Suprapubic skin (tissue), 3 donors: ENCODE measurements around the gene HNF1B.

Experiments
- EP300 ChIP-seq: sonication (generic); formaldehyde crosslinking; IDR thresholded peaks from one replicate; pipeline ENCODE4 v1.6.1; 2017; ENCODE audit warnings: antibody characterized with exemption
- POLR2A ChIP-seq, 2 donors: fragments of 450-650 bp; IDR thresholded peaks; one replicate each; pipeline ENCODE4 v1.6.1; 2017; ENCODE audit warnings: antibody characterized with exemption in 2 of 2, mild to moderate bottlenecking in 2 of 2, moderate library complexity in 2 of 2
- TF ChIP-seq, protein P1 (sequence below), 2 donors: fragments of 200-600 bp in 1 of 2; fragments of 450-650 bp in 1 of 2; sonication (generic) in 1 of 2; IDR thresholded peaks; one replicate each; pipeline ENCODE4 v1.5.1; 2016 to 2019; ENCODE audit warnings: antibody characterized with exemption in 2 of 2, mild to moderate bottlenecking in 1 of 2, moderate library complexity in 1 of 2

DNA sequence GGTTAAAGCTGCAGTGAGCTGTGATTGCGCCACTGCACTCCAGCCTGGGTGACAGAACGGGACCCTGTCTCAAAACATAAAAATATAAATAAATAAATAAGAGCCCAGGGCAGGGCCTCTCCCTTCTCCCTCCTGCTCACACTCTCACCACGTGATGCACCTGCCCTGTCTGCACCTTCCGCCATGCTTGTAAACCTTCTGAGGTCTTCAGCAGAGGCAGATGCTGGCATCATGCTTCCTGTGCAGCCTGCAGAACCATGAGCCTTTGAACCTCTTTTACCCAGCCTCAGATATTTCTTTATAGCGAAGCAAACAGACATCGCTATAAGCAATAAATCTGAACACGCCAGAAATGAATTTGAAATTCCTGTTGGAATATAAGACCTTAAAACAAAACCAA lies 48.5 kb downstream of the HNF1B start:
- TF ChIP-seq, protein P1, sequence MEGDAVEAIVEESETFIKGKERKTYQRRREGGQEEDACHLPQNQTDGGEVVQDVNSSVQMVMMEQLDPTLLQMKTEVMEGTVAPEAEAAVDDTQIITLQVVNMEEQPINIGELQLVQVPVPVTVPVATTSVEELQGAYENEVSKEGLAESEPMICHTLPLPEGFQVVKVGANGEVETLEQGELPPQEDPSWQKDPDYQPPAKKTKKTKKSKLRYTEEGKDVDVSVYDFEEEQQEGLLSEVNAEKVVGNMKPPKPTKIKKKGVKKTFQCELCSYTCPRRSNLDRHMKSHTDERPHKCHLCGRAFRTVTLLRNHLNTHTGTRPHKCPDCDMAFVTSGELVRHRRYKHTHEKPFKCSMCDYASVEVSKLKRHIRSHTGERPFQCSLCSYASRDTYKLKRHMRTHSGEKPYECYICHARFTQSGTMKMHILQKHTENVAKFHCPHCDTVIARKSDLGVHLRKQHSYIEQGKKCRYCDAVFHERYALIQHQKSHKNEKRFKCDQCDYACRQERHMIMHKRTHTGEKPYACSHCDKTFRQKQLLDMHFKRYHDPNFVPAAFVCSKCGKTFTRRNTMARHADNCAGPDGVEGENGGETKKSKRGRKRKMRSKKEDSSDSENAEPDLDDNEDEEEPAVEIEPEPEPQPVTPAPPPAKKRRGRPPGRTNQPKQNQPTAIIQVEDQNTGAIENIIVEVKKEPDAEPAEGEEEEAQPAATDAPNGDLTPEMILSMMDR (IDR thresholded peaks at IDR 0.05) = no peak
- TF ChIP-seq POLR2A (IDR thresholded peaks at IDR 0.05) (no peak), EP300 (no peak)
